ENCODE data around the gene ZNF423.

DNA sequence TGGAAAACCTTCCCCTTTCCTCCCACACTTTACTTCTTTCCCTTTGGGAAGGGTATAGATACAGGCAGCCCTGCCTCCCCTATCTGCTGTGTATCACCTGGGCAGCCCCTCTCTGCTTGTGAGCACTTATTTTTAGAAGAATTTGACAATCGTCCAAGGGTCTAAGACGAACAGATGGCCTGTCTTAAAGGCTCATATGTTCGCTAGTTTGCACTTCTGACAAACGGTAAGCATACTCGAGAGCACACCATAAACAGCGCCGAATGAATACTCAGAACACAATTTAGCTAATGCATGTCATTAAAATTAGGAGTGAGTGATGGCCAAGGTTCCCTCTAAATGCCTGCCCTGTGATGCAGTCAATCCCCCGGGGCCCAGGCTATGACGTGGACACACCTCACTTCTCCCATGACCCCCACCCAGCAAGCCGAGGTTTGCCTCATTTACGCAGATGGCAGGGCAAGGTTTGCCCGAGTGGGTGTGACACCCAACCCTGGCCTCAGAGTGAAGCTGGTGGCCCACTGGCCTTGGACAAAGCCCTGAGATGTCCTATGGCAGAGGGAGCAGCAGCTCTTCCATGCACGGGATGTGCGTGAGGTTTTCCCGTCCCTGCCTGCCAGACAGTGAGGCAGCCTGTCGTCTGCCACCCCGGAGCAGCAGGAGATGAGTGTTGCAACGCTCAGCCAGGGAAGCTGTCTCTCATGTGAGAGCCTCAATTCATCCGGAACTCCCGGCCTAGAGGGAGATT lies 357.1 kb downstream of the ZNF423 start:
- no peak for TF ChIP-seq CTCF (IDR thresholded peaks at IDR 0.05; ENCODE audit: low read length)
- TF ChIP-seq EZH2 (optimal IDR thresholded peaks at IDR 0.05; ENCODE audit: low read depth, low read length) = no peak
- no peak for TF ChIP-seq EZH2phosphoT487 (IDR thresholded peaks at IDR 0.05; ENCODE audit: low read length)

Measured in MM.1S (cell line).